Memory B cell (primary cell): ENCODE measurements around the gene MCFD2.
"Not testable (repeated sequence)": the region's sequence is repeated elsewhere in the genome, so short reads cannot be mapped to it uniquely, and the experiment has no call there.

Experiments
- ATAC-seq: fragments of 150-1000 bp; cut with Tn5 transposase; 2 replicates; pipeline ENCODE4 v1.10.0; 2021; ENCODE audit warnings: low read depth, mild to moderate bottlenecking, moderate library complexity
- DNase-seq, 2 donors: peaks; one replicate each; pipeline ENCODE4 v3.0.0; 2022; ENCODE audit warnings: low spot score in 2 of 2
- H3K27ac Mint-ChIP-seq: one replicate; pipeline ENCODE4 v1.8.0; 2022; ENCODE audit warnings: mild to moderate bottlenecking, moderate library complexity, mixed read lengths
- H3K27me3 Mint-ChIP-seq: one replicate; pipeline ENCODE4 v1.8.0; 2022; ENCODE audit warnings: mixed read lengths
- H3K36me3 Mint-ChIP-seq: one replicate; pipeline ENCODE4 v1.8.0; 2022; ENCODE audit warnings: mild to moderate bottlenecking, mixed read lengths
- H3K4me1 Mint-ChIP-seq: one replicate; pipeline ENCODE4 v1.8.0; 2022; ENCODE audit warnings: mixed read lengths
- H3K4me3 Mint-ChIP-seq: one replicate; pipeline ENCODE4 v1.8.0; 2022; ENCODE audit warnings: mild to moderate bottlenecking, moderate library complexity, mixed read lengths
- H3K9me3 Mint-ChIP-seq: one replicate; pipeline ENCODE4 v1.8.0; 2022; ENCODE audit warnings: mixed read lengths

Gene MCFD2

GRCh38 chr2:46924038-46924437 is 8.4 kb upstream of the MCFD2 start:
- no peak for DNase-seq
- peaks cover 10% of the 10 kb centered on the region for H3K4me1 Mint-ChIP-seq
- no peak overlapping the region for H3K4me3 Mint-ChIP-seq
- H3K27me3 Mint-ChIP-seq: no peaks in the 10 kb centered on the region
- H3K27ac Mint-ChIP-seq: no peak overlapping the region
- no peak for ATAC-seq
- peaks cover 11% of the 10 kb centered on the region for H3K36me3 Mint-ChIP-seq
- peaks cover 6% of the 10 kb centered on the region for H3K9me3 Mint-ChIP-seq

GRCh38 chr2:46923041-46923528 is 7.5 kb upstream of the MCFD2 start:
- Mint-ChIP-seq H3K9me3 (peaks cover 6% of the 10 kb centered on the region), H3K27me3 (no peaks in the 10 kb centered on the region), H3K4me1 (peaks cover 13% of the 10 kb centered on the region), H3K4me3 (no peak overlapping the region), H3K27ac (no peak overlapping the region), H3K36me3 (peaks cover 11% of the 10 kb centered on the region)
- no peak for ATAC-seq
- no peak for DNase-seq

- Mint-ChIP-seq H3K4me3 (no peak overlapping the region), H3K27ac (no peak overlapping the region), H3K36me3 (peaks cover 11% of the 10 kb centered on the region), H3K27me3 (no peaks in the 10 kb centered on the region), H3K4me1 (peaks cover 18% of the 10 kb centered on the region), H3K9me3 (peaks cover 6% of the 10 kb centered on the region)
- ATAC-seq: no peak
- DNase-seq: no peak
Measured at GRCh38 chr2:46922606-46923005, 7.0 kb upstream of the MCFD2 start.

- peaks cover 9% of the 10 kb centered on the region for H3K36me3 Mint-ChIP-seq
- DNase-seq: no peak
- no peaks in the 10 kb centered on the region for H3K27me3 Mint-ChIP-seq
- peaks cover 4% of the 10 kb centered on the region for H3K9me3 Mint-ChIP-seq
- ATAC-seq: no peak
- no peak overlapping the region for H3K4me3 Mint-ChIP-seq
- H3K27ac Mint-ChIP-seq: peak overlapping the region; percentile 67
- peaks cover 23% of the 10 kb centered on the region for H3K4me1 Mint-ChIP-seq
Measured at GRCh38 chr2:46921676-46922448, 6.3 kb upstream of the MCFD2 start.

- no peaks in the 10 kb centered on the region for H3K36me3 Mint-ChIP-seq
Measured at GRCh38 chr2:46917628-46918027, 2.0 kb upstream of the MCFD2 start.

GRCh38 chr2:46915811-46916630 is 415 bp upstream of the MCFD2 start:
- no peaks in the 10 kb centered on the region for H3K9me3 Mint-ChIP-seq
- H3K4me3 Mint-ChIP-seq: peak overlapping the region; percentile 94
- H3K4me1 Mint-ChIP-seq: peaks cover 31% of the 10 kb centered on the region
- H3K27me3 Mint-ChIP-seq: no peaks in the 10 kb centered on the region
- ATAC-seq (peak; percentile 85), DNase-seq (peak; percentile 72 to 83)
- no peaks in the 10 kb centered on the region for H3K36me3 Mint-ChIP-seq
- peak overlapping the region; percentile 94 for H3K27ac Mint-ChIP-seq

More at GRCh38 chr2:46917628-46918027, 2.0 kb upstream of the MCFD2 start:
- Mint-ChIP-seq H3K27ac (peak overlapping the region; percentile 14), H3K4me1 (peaks cover 33% of the 10 kb centered on the region), H3K27me3 (no peaks in the 10 kb centered on the region), H3K4me3 (peak overlapping the region; percentile 56), H3K9me3 (no peaks in the 10 kb centered on the region)
- ATAC-seq: no peak
- DNase-seq: no peak

- peak overlapping the region; percentile 94 for H3K4me3 Mint-ChIP-seq
- ATAC-seq (no peak), DNase-seq (no peak)
- no peaks in the 10 kb centered on the region for H3K27me3 Mint-ChIP-seq
- no peaks in the 10 kb centered on the region for H3K9me3 Mint-ChIP-seq
- H3K27ac Mint-ChIP-seq: peak overlapping the region; percentile 94
- H3K4me1 Mint-ChIP-seq: peaks cover 31% of the 10 kb centered on the region
- H3K36me3 Mint-ChIP-seq: peaks cover 2% of the 10 kb centered on the region
Measured at GRCh38 chr2:46914578-46915230, 902 bp downstream of the MCFD2 start.

- Mint-ChIP-seq H3K36me3 (peaks cover 10% of the 10 kb centered on the region), H3K4me1 (peaks cover 32% of the 10 kb centered on the region), H3K27me3 (no peaks in the 10 kb centered on the region), H3K27ac (no peak overlapping the region), H3K4me3 (no peak overlapping the region), H3K9me3 (no peaks in the 10 kb centered on the region)
- no peak for DNase-seq
- ATAC-seq: no peak
Measured at GRCh38 chr2:46913471-46914381, 1.9 kb downstream of the MCFD2 start.

- DNase-seq: no peak
- Mint-ChIP-seq H3K36me3 (peaks cover 37% of the 10 kb centered on the region), H3K9me3 (peaks cover 1% of the 10 kb centered on the region), H3K27me3 (no peaks in the 10 kb centered on the region), H3K4me1 (peaks cover 22% of the 10 kb centered on the region), H3K27ac (peak overlapping the region; percentile 59), H3K4me3 (no peak overlapping the region)
- no peak for ATAC-seq
Measured at GRCh38 chr2:46909771-46910419, 5.7 kb downstream of the MCFD2 start.

- ATAC-seq: no peak
- Mint-ChIP-seq H3K27ac (peak overlapping the region; percentile 59), H3K9me3 (peaks cover 1% of the 10 kb centered on the region), H3K4me1 (peaks cover 17% of the 10 kb centered on the region), H3K4me3 (no peak overlapping the region), H3K36me3 (peaks cover 41% of the 10 kb centered on the region), H3K27me3 (no peaks in the 10 kb centered on the region)
- DNase-seq: no peak
Measured at GRCh38 chr2:46909150-46909549, 6.5 kb downstream of the MCFD2 start.

GRCh38 chr2:46904908-46905678 is 10.5 kb downstream of the MCFD2 start:
- H3K4me3 Mint-ChIP-seq, DNase-seq, H3K9me3 Mint-ChIP-seq, ATAC-seq, H3K27me3 Mint-ChIP-seq: not testable (repeated sequence)
- peak overlapping the region; percentile 29 for H3K27ac Mint-ChIP-seq
- peaks cover 47% of the 10 kb centered on the region for H3K36me3 Mint-ChIP-seq
- peaks cover 25% of the 10 kb centered on the region for H3K4me1 Mint-ChIP-seq

- not testable (repeated sequence) for H3K9me3 Mint-ChIP-seq, H3K4me3 Mint-ChIP-seq, ATAC-seq, DNase-seq, H3K27me3 Mint-ChIP-seq
- peaks cover 17% of the 10 kb centered on the region for H3K4me1 Mint-ChIP-seq
- peaks cover 34% of the 10 kb centered on the region for H3K36me3 Mint-ChIP-seq
- H3K27ac Mint-ChIP-seq: peak overlapping the region; percentile 79
Measured at GRCh38 chr2:46902980-46903379, 12.6 kb downstream of the MCFD2 start.
